Epidermal melanocyte (primary cell): ENCODE results near the gene P2RY6.
A peak's percentile ranks its signal among the peaks of the same experiment; 100 is the strongest.

Experiments used
- DNase-seq: peaks from one replicate; pipeline ENCODE4 v3.0.0; 2011; ENCODE audit warnings: low spot score; ENCODE audit not compliant: insufficient read length

The P2RY6 gene

DNA sequence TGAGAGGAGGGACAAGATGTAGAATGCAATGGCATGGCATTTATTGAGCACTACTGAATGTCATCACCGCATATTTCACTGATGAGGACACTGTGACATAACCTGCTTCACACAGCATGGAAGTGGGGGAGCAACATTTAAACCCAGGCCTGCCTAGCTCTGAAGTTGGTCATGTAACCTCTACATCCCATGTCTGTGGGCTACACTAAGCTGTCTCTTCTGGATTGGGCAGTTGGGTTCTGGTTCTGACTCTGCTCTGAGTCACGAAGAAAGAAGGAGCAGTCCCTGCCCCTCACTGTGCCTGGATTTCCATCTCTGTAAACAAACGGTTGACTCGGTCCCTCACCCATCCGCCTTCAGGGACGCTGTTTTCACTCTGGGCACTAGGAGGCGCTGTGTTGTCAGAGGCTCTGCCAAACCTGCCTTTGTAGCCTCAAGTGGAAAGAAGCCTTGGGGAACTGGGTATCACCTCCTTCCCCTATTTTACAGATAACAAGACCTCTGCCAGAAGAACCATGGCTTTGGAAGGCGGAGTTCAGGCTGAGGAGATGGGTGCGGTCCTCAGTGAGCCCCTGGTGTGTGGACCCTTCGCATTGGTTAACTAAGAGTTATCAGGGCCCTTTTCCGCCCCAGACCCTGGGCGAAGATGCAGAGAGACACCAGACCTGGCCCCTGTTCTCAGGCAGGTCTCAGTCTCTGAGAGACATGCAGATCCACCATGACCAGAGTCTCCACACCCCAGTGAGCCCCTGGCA is 23.3 kb downstream of the P2RY6 start:
- DNase-seq = no peak

DNA sequence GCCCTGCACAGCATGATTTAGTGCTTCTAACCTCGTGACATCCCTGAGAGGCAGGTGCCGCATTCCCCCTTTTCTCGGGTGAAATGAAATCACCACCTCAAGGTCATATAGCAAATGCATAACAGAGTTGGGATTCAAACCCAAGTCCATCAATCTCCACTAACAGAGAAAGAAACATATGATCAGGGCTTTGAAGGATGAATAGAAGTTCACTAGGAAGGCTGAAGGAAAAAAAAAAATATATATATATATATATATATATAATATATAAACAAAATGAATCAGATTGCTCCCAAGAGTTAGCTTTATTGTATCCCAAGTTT is 23.8 kb downstream of the P2RY6 start:
- DNase-seq = no peak

DNA sequence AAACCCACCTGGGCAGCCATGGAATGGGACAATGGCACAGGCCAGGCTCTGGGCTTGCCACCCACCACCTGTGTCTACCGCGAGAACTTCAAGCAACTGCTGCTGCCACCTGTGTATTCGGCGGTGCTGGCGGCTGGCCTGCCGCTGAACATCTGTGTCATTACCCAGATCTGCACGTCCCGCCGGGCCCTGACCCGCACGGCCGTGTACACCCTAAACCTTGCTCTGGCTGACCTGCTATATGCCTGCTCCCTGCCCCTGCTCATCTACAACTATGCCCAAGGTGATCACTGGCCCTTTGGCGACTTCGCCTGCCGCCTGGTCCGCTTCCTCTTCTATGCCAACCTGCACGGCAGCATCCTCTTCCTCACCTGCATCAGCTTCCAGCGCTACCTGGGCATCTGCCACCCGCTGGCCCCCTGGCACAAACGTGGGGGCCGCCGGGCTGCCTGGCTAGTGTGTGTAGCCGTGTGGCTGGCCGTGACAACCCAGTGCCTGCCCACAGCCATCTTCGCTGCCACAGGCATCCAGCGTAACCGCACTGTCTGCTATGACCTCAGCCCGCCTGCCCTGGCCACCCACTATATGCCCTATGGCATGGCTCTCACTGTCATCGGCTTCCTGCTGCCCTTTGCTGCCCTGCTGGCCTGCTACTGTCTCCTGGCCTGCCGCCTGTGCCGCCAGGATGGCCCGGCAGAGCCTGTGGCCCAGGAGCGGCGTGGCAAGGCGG is 24.5 kb downstream of the P2RY6 start:
- DNase-seq = no peak

DNA sequence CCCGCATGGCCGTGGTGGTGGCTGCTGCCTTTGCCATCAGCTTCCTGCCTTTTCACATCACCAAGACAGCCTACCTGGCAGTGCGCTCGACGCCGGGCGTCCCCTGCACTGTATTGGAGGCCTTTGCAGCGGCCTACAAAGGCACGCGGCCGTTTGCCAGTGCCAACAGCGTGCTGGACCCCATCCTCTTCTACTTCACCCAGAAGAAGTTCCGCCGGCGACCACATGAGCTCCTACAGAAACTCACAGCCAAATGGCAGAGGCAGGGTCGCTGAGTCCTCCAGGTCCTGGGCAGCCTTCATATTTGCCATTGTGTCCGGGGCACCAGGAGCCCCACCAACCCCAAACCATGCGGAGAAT is 25.1 kb downstream of the P2RY6 start:
- DNase-seq = no peak

DNA sequence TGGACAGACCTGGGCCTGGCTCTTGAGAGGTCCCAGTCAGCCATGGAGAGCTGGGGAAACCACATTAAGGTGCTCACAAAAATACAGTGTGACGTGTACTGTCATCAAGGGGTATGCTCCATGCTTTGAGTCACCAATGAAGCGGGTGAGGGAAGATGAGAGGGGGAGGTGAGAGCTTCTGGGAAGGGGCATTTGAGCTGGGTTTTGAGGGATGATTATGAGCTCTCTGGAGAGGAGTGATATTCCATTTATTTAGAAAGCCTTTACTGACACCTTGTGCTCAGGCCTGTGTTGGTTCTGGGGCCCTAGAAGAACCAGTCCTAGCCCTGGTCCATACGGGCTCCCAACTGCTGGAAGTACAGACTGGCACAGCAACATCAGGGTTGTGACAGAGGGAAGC is 25.6 kb downstream of the P2RY6 start:
- no peak for DNase-seq

DNA sequence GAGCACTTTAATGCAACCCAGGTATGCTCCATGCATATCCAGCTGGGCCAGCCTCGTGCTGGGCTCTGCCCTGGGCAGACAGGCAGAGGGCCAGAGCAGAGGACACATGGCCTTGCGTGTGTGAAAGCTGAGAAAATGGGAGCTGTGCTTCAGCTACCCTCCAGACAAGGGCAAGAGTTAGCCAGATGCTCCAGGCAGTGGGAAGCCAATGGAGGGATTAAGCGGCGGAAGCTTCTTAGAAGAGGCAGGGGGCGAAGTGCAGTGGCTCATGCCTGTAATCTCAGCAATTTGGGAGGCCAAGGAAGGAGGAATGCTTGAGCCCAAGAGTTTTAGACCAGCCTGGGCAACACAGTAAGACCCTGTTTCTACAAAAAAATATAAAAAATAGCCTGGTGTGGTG is 26.1 kb downstream of the P2RY6 start:
- DNase-seq = no peak

DNA sequence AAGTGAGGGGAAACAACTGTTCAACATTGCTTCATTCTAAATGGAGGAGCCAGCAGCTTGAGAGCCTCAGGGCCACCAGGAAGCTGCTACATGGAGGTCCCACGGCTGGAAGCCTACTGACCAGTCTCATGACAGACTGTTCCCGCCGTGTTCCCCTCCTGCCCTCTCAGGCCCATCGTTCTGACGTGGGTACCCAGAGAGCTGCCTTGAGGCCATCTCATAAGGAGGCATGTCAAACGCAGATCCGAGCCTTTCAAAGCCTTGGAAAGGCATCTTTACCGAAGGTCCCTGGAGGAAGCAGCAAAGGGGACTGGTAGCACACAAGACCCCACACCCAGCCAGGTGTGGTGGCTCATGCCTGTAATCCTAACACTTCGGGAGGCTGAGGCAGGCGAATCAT is 27.6 kb downstream of the P2RY6 start:
- DNase-seq = no peak

DNA sequence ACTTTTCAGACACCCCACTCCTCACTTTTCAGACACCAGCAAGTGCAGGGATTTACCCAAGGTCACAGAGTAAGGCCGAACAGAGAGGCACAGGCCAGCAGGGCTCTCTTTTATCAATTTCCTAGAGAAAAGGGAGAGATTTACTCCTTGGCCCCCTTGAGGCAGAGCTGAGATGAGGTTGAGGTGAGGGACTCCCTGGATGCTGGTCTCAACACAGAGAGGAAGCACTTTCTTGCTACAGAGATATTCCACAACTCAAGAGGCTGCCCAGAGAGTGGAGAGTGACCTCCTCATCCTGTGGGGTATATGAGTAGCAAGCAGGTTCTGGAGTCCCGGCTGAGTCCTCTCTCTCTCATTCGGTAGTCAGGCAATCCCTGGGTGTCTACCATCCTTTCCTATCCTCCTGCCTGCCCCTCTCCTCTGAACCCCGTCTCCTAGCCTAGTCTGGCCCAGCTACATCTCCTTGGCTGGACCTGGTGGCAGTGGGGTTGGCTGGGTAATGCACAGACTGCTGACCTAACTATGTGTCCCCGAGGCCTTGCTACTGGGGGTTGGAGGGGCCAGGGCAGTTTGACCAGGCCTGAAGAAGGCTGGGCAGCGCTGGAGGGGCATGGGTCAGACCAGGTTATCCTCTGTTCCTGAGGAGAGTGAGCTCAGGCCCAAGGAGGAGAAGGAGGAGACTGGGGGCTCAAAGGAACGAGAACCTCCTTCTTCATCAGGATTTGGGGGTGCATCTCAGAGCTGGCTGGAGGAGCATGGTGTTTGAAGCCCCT is 34.1 kb downstream of the P2RY6 start:
- no peak for DNase-seq

DNA sequence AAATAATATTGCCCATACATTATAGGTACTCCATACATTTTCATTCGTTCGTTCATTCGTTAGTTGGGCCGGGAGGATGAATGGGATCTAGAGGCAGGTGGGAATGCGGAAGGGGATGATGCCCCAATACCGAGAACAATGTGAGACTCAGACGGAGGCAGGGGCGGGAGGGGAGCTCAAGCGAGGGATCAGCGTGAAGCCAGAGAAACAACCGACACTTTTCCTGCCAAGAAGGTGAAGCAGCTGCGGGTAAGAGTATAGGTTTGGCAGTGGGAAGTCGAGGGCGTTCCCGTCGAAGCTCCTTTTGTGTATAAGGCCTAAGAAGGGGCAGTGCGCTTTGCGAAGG is 34.8 kb downstream of the P2RY6 start:
- DNase-seq = no peak

DNA sequence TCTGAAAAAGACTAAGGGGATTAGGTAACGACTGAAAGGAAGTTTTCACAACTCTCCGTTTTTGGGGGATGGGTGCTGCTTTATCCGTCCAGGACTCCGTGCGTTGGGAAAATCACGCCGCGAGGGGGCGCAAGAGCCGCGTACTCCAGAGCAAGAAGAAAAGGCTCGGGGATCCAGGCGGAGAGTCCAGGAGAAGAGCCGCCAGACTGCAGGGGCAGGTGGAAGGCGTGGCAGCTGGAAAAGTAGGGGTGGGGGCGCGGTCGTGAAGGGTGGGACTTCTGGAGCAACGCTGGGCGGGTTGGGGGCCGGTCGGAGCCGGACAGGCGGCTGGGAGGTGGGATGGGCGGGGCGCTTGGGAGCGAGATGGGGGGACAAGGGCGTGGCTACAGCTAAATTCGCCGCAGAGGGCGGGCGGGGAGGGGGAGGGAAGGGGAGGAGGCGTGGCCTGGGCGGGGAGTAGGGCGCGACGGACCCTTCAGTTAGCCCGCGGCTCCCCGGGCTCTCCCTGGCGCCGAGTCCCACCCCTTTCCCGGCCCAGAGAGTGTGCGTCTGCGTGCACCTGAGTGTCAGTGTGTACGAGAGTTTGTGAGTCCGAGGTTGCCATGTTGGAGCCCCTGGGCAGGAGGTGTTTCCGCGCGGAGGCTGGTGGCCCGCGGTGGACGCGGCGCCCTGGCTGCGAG is 35.3 kb downstream of the P2RY6 start:
- DNase-seq = peak; percentile 93

DNA sequence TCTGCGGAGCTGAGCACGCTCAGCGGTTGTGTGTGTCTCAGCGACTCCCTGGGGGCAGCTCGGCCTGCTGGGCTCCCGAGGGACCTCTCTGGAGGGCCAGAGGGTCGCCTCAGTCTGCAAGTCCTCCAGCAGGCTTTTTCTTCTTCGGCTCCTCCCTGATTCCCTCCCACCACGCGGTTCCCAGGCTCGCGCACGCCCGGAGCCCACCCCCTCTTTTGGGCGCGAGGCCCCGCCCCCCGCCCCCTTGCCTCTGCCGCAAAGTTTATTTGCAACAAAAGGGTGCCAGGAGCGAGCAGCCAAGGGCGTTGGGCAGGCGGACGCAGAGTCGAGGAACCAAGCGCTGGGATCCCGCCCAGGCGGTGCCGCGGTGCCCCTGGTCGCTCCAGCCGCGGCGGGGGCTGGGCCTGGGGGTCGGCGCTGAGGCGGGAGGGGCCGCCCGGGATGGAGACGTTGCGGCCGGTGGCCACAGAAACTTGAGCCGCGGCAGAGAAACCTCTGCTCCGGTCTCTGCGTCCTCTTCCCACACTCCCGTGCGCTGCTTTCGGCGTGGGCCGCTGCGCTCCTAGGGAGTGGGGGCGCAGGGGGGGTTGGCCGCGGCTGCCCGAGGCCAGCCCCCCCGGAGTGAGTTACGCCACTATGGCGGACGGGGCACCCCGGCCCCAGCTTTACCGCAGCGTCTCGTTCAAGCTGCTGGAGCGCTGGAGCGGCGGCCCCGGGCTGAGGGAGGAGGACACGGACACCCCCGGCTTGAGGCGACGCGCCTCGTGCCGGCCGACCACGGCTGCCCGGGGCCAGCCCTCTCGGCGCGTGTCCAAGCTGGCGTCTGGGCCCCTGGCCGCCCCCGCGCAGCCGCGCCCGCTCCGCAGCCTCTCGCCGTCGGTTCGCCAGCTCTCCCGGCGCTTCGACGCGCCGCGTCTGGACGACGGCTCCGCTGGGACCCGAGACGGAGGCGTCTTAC is 36.1 kb downstream of the P2RY6 start, which contains the start of gene ARHGEF17:
Gene ARHGEF17 (plus strand): TSS at position 274 of the 958 bp plus-strand sequence. CDS start 363 bp downstream, at position 637.
- DNase-seq = peak; percentile 62

DNA sequence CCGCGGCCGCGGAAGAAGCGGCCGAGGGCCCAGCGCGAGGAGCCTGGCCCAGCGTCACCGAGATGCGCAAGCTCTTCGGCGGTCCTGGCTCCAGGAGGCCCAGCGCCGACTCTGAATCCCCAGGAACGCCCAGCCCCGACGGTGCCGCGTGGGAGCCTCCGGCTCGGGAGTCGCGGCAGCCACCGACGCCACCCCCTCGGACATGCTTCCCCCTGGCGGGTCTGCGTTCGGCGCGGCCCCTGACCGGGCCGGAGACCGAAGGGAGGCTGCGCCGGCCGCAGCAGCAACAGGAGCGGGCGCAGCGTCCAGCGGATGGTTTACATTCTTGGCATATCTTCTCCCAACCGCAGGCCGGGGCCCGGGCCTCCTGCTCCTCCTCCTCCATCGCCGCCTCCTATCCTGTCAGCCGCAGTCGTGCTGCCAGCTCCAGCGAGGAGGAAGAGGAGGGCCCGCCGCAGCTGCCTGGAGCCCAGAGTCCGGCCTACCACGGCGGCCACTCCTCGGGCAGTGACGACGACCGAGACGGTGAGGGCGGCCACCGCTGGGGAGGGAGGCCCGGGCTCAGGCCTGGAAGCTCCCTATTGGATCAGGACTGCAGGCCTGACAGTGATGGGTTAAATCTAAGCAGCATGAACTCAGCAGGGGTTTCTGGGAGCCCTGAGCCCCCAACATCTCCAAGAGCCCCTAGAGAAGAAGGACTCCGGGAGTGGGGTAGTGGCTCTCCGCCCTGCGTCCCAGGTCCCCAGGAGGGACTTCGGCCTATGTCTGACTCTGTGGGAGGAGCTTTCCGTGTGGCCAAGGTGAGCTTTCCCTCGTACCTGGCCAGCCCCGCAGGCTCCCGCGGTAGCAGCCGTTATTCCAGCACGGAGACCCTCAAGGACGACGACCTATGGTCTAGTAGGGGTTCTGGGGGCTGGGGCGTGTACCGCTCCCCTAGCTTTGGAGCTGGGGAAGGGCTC is 37.1 kb downstream of the P2RY6 start:
- DNase-seq = peak; percentile 88

DNA sequence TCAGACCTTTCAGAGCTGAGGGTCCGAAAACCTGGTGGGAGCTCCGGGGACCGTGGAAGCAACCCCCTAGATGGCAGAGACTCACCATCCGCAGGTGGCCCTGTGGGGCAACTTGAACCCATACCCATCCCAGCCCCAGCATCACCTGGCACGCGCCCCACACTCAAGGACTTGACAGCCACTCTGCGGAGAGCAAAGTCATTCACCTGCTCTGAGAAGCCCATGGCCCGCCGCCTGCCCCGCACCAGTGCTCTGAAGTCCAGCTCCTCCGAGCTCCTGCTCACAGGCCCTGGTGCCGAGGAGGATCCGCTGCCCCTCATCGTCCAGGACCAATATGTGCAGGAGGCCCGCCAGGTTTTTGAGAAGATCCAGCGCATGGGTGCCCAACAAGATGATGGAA is 37.9 kb downstream of the P2RY6 start:
- DNase-seq = no peak

DNA sequence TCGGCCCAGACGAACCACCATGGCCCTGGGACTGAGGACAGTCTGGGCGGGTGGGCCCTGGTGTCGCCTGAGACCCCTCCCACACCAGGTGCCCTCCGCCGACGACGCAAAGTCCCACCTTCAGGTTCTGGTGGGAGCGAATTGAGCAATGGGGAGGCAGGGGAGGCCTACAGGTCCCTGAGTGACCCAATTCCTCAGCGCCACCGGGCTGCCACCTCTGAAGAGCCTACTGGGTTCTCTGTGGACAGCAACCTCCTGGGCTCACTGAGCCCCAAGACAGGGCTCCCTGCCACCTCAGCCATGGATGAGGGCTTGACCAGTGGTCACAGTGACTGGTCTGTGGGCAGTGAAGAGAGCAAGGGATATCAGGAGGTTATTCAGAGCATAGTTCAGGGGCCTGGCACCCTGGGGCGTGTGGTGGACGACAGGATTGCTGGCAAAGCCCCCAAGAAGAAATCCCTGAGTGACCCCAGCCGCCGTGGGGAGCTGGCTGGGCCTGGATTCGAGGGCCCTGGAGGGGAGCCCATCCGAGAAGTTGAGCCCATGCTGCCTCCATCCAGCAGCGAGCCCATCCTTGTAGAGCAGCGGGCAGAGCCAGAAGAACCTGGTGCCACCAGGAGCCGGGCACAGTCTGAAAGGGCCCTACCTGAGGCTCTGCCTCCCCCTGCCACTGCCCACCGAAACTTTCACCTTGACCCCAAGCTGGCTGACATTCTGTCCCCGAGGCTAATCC is 38.7 kb downstream of the P2RY6 start:
- no peak for DNase-seq

DNA sequence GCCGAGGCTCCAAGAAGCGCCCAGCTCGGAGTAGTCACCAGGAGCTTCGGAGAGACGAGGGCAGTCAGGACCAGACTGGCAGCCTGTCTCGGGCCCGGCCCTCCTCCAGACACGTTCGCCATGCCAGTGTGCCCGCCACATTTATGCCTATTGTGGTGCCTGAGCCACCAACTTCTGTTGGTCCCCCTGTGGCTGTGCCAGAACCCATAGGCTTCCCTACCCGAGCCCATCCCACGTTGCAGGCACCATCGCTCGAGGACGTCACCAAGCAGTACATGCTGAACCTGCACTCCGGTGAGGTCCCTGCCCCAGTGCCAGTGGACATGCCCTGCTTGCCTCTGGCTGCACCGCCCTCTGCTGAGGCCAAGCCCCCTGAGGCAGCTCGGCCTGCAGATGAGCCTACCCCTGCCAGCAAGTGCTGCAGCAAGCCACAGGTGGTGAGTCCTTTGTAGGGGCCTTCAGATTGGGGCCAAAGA is 39.3 kb downstream of the P2RY6 start:
- DNase-seq = no peak

DNA sequence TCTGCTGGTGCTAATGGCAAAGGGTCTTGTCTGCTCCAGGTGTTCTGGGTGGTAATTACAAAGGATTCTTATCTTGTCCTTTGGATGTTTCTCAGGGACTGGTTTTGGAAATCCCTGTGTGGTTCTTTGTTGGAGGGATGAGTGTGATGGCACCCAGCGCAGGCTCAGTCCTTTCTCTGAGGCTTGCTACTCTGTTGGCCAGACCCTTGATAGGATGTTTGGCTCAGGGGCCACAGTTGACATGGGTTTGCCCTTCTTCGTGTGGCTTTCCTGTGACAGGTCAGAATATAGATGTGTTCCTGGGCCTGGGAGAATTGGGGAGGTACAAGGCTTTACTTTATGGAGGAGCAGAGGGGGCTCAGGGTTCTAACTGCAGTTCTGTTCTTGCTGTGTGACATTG is 39.9 kb downstream of the P2RY6 start:
- no peak for DNase-seq

DNA sequence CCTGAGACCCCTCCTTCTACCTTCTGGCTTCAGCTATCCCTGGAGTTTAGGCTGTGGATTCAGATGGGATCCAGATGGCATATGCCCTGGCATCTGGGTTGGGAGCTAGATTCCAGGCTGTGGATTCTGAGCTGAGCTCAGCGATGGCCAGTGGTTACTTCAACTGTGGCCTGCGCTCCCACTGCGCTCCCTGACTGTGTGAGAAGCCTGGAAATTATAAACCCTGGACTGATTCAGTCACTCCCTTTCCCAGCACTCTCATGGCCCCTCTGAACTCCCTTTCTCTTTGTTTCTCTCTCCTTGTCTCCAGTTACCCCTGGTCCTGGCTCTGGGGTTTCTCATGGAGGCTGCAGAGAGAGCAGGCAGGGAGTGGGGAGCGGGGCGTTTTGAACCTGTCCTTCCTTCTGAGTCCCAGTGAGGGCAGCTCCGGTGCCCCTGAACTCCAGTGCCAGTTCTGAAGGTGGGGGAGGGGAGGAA is 40.8 kb downstream of the P2RY6 start:
- no peak for DNase-seq

DNA sequence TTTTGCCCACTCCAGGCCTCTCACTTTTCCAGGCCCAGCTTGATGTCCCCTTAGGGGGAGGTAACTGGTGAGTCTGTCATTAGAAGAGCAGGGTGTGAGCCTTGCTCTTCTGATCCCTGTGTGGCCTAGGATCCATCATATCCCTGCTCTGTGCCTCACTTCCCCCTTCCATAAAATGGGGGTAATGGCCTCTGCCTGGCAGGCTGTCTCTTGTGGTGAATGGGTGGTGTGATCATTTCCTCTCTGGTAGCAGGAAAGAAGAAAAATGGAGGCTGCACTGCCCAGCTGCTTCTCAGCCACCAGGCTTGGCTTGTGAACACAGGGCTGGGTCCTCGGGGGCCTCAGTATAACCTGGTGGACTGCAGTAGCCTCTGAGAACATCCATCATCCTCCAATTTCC is 41.5 kb downstream of the P2RY6 start:
- DNase-seq = no peak
